HepG2 (cell line): Measurements from ENCODE around the gene RPS27A. TPM values are rescaled to one million over a fixed set of nuclear protein-coding genes. Genes with fewer than 3 reads are reported as not detected.

Source experiments
- ATAC-seq: fragments of 200-7000 bp; cut with Tn5 transposase; 3 replicates; pipeline ENCODE4 v1.9.1; 2020; ENCODE audit warnings: mild to moderate bottlenecking, moderate library complexity
- BruUV-seq: library from RNA; stranded (reverse); fragments of 400-500 nt; replicated peaks from 2 replicates; lab custom pipeline; 2021; lab: Mats Ljungman, UMichigan
- CTCF ChIA-PET: fragments of 300-600 bp; formaldehyde crosslinking; extraction: SDS; loops from one replicate; lab custom pipeline; 2021; ENCODE audit warnings: low total read pairs, inconsistent platforms, low intra/inter-chr PET ratio; lab: Yijun Ruan, JAX
- POLR2A ChIA-PET: fragments of 350-600 bp; sonication (Branson Sonifier 250); formaldehyde crosslinking; loops from one replicate; lab custom pipeline; 2020; ENCODE audit warnings: antibody characterized with exemption, inconsistent platforms; lab: Yijun Ruan, JAX
- DNase-seq: peaks from one replicate; pipeline ENCODE4 v3.0.0-alpha.2; 2015; ENCODE audit warnings: low spot score
- FAIRE-seq: peaks from 3 replicates; lab custom pipeline; 2011; peaks lifted over from hg19 to GRCh38; lab: Jason Lieb, UNC
- H2AFZ ChIP-seq: one replicate; pipeline ENCODE4 v1.6.1; 2011; ENCODE audit warnings: low read length, inconsistent platforms
- H3K27ac ChIP-seq: fragments of 300-600 bp; 3 replicates; pipeline ENCODE4 v1.8.0; 2011; ENCODE audit warnings: mixed run types, mild to moderate bottlenecking, mixed read lengths, low read length, inconsistent platforms; ENCODE audit not compliant: insufficient read depth; ENCODE audit errors: extremely low read length
- H3K27me3 ChIP-seq, 2 experiments: fragments of 200-600 bp in 1 of 2; 2 replicates in 1 of 2; 3 replicates in 1 of 2; pipeline versions ENCODE4 v1.6.0 to v1.8.0; 2011; ENCODE audit warnings: low read length in 2 of 2, mild to moderate bottlenecking in 2 of 2, moderate library complexity in 2 of 2, inconsistent platforms in 1 of 2; ENCODE audit not compliant: insufficient read depth in 2 of 2, control insufficient read depth in 1 of 2
- H3K36me3 ChIP-seq, 2 experiments: fragments of 200-600 bp in 1 of 2; replicated peaks in 1 of 2; 2 replicates in 1 of 2; 3 replicates in 1 of 2; pipeline versions ENCODE4 v1.5.1 to v1.8.0; 2011; ENCODE audit warnings: low read length in 2 of 2, inconsistent platforms in 1 of 2; ENCODE audit not compliant: insufficient read depth in 2 of 2, control insufficient read depth in 1 of 2
- H3K4me1 ChIP-seq: 2 replicates; pipeline ENCODE4 v1.5.1; 2012; ENCODE audit warnings: low read length, inconsistent platforms; ENCODE audit not compliant: insufficient read depth
- H3K4me2 ChIP-seq: 2 replicates; pipeline ENCODE4 v1.6.0; 2011; ENCODE audit warnings: low read depth, low read length, inconsistent platforms
- H3K4me3 ChIP-seq, 3 experiments: fragments of 200-600 bp in 1 of 3; sonication (generic), shearing (Covaris generic) in 1 of 3; replicated peaks in 1 of 3; 2 replicates each; pipeline ENCODE4 v1.5.1; 2011 to 2016; ENCODE audit warnings: low read length in 3 of 3, inconsistent platforms in 2 of 3, low read depth in 2 of 3, mild to moderate bottlenecking in 2 of 3, control low read depth in 1 of 3, mixed read lengths in 1 of 3; ENCODE audit not compliant: insufficient read depth in 1 of 3
- H3K79me2 ChIP-seq: one replicate; pipeline ENCODE4 v1.6.1; 2011; ENCODE audit warnings: low read length, inconsistent platforms; ENCODE audit not compliant: insufficient read depth
- H3K9ac ChIP-seq: 2 replicates; pipeline ENCODE4 v1.6.0; 2011; ENCODE audit warnings: mild to moderate bottlenecking, low read depth, low read length, inconsistent platforms; ENCODE audit not compliant: insufficient read depth
- H3K9me3 ChIP-seq: 2 replicates; pipeline ENCODE4 v1.5.1; 2012; ENCODE audit warnings: mild to moderate bottlenecking, low read length
- H4K20me1 ChIP-seq: 2 replicates; pipeline ENCODE4 v1.6.0; 2011; ENCODE audit warnings: inconsistent platforms, mild to moderate bottlenecking, low read length, moderate library complexity; ENCODE audit not compliant: insufficient read depth
- CC2D1A ChIP-seq: sonication (generic); formaldehyde crosslinking; IDR thresholded peaks from 2 replicates; pipeline ENCODE4 v1.8.1; 2023; ENCODE audit warnings: mild to moderate bottlenecking, missing genetic modification reagents
- ELF3 ChIP-seq: IDR thresholded peaks from 2 replicates; pipeline ENCODE4 v1.6.1; 2016; ENCODE audit warnings: missing genetic modification reagents, missing compliant biosample characterization
- MBD4 ChIP-seq: IDR thresholded peaks from 2 replicates; pipeline ENCODE4 v1.6.1; 2012; ENCODE audit warnings: low read length, inconsistent platforms, borderline replicate concordance
- MIXL1 ChIP-seq: IDR thresholded peaks from 2 replicates; pipeline ENCODE4 v1.6.1; 2016
- RNF219 ChIP-seq: sonication (generic); formaldehyde crosslinking; IDR thresholded peaks from 2 replicates; pipeline ENCODE4 v1.5.0; 2020; ENCODE audit warnings: mild to moderate bottlenecking, missing genetic modification reagents
- RORA ChIP-seq: sonication (generic); formaldehyde crosslinking; IDR thresholded peaks from 2 replicates; pipeline ENCODE4 v1.5.0; 2020; ENCODE audit warnings: mild to moderate bottlenecking, missing genetic modification reagents, moderate library complexity
- SIX1 ChIP-seq: sonication (generic); formaldehyde crosslinking; IDR thresholded peaks from 2 replicates; pipeline ENCODE4 v1.4.0; 2020; ENCODE audit warnings: missing genetic modification reagents, borderline replicate concordance
- SIX4 ChIP-seq: sonication (generic); formaldehyde crosslinking; IDR thresholded peaks from 2 replicates; pipeline ENCODE4 v1.4.0; 2020; ENCODE audit warnings: missing genetic modification reagents
- SMARCE1 ChIP-seq: fragments of 450-650 bp; IDR thresholded peaks from 2 replicates; pipeline ENCODE4 v1.6.1; 2017; ENCODE audit warnings: borderline replicate concordance
- SUZ12 ChIP-seq: fragments of 150-350 bp; IDR thresholded peaks from 2 replicates; pipeline ENCODE4 v1.6.1; 2014; ENCODE audit warnings: low read depth, low read length
- ZNF224 ChIP-seq: sonication (generic); formaldehyde crosslinking; IDR thresholded peaks from 2 replicates; pipeline ENCODE4 v1.5.0; 2020; ENCODE audit warnings: mild to moderate bottlenecking, missing genetic modification reagents
- ZNF292 ChIP-seq: sonication (generic); formaldehyde crosslinking; IDR thresholded peaks from 2 replicates; pipeline ENCODE4 v1.8.1; 2022; ENCODE audit warnings: mild to moderate bottlenecking, low read depth, missing genetic modification reagents, borderline replicate concordance
- ZNF576 ChIP-seq: sonication (generic); formaldehyde crosslinking; IDR thresholded peaks from 2 replicates; pipeline ENCODE4 v1.4.0; 2020; ENCODE audit warnings: mild to moderate bottlenecking, missing genetic modification reagents
- ZNF670 ChIP-seq: sonication (generic); formaldehyde crosslinking; IDR thresholded peaks from 2 replicates; pipeline ENCODE4 v1.8.0; 2022; ENCODE audit warnings: mild to moderate bottlenecking, missing genetic modification reagents, borderline replicate concordance
- ZSCAN22 ChIP-seq: sonication (generic); formaldehyde crosslinking; IDR thresholded peaks from 2 replicates; pipeline ENCODE4 v1.4.0; 2020; ENCODE audit warnings: mild to moderate bottlenecking, missing genetic modification reagents
- WGBS: methylation state at CpG from one replicate; pipeline ENCODE4 v1.1.6; 2017; ENCODE audit warnings: low lambda C conversion rate; 5-methylcytosine and 5-hydroxymethylcytosine counted together
- in situ Hi-C: cut with HindIII; loops from 2 replicates; pipeline ENCODE4 v1.10.0; 2017; ENCODE audit warnings: low pct_unique_long_range_greater_than_20kb; ENCODE audit not compliant: extremely low pct_ligation_motif_present
- intact Hi-C: fragments of 100-400 bp; cut with micrococcal nuclease; formaldehyde crosslinking; loops from one replicate; pipeline ENCODE4 v1.10.0; 2022; ENCODE audit not compliant: unreplicated experiment
- polyA plus RNA-seq, 8 experiments: library from polyadenylated mRNA; depleted of rRNA in 3 of 8; stranded (reverse) in 7 of 8; unstranded in 1 of 8; fragments of >200 nt; fragmentation: Illumina TruSeq in 4 of 8; extraction: Trizol in 4 of 8; gene quantifications; 2 replicates each; pipeline versions ENCODE4 v1.2.1 to v1.2.3, GENCODE V29; 2011 to 2016; ENCODE audit warnings: low read depth in 4 of 8, missing spikeins in 1 of 8, mixed read lengths in 1 of 8; ENCODE audit not compliant: insufficient read depth in 1 of 8
- total RNA-seq, 5 experiments: library from RNA; depleted of rRNA; stranded (reverse); fragments of >200 nt; fragmentation: Illumina TruSeq; extraction: Trizol; gene quantifications; 2 replicates each; pipeline ENCODE4 v1.2.3, GENCODE V29; 2016; ENCODE audit warnings: low read depth in 1 of 5
- TF ChIP-seq, protein P1 (sequence below): sonication (generic); formaldehyde crosslinking; IDR thresholded peaks from 2 replicates; pipeline ENCODE4 v1.4.0; 2020; ENCODE audit warnings: mild to moderate bottlenecking, missing genetic modification reagents

The RPS27A gene
- total and polyA plus RNA-seq, 2 of the 13 experiments (the other 11 are each of a cell fraction or from before 2014, with no cell fraction given): 2,779 to 3,269 TPM

DNA sequence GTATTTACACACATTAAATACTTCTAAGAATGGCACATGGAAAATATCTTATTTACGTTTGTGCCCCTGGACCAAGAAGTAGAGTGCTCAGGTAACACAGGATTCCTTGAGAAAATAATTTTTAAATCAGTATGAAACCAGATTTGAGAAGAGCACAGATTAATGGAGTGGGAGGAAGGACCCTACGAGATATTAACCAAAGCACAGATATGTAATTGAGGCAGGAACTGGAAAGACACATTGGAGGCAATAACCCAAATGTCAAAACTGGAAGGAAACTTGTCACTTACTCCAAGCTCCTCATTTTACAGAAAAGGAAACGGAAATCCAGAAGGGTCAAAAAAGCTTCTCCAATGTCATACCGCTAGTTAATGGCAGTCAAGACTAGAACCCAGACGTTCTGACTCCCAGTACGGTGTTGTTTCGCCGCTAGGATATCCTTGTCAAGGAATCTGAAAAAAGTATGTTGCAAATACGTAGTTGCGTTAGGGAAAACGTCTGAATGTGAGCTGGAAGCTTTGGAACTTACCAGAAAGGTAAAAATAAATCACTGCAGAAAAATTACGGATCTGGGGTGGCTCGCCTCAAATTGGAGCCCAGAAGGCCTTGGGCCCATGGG is 35.9 kb downstream of the RPS27A start:
- ChIA-PET POLR2A (interaction anchor here (1.0 to 1.7 kb wide), 3 partner anchors 13 to 218 kb away, joined by 4 to 11 read pairs (median 5); partner anchors contain the start of genes CLHC1, RPS27A and RTN4), CTCF (no interaction called here)
- DNase-seq: peak; percentile 23
- Histone ChIP-seq H3K79me2 (peaks cover 6% of the 10 kb centered on the region), H2AFZ (peak overlapping the region; percentile 73), H4K20me1 (no peaks in the 10 kb centered on the region), H3K27ac (peak overlapping the region; percentile 91), H3K27me3 (no peaks in the 10 kb centered on the region; a peak in 1 of 5 replicates), H3K36me3 (peaks cover 1 to 23% of the 10 kb centered on the region in 2 experiments; a peak in 3 of 5 replicates), H3K4me1 (peaks cover 16% of the 10 kb centered on the region), H3K4me2 (peak overlapping the region; percentile 87), H3K9ac (peak overlapping the region; percentile 95), H3K9me3 (no peaks in the 10 kb centered on the region), H3K4me3 (peak overlapping the region; percentile 73 to 81 (median 73))
- 4% methylated on average over 13 of the region's 13 CpGs for WGBS
- in situ Hi-C loops: loop anchor here (5.0 kb wide), 1 partner anchor 36 kb away; the partner anchor contains the start of genes CLHC1 and RPS27A
- FAIRE-seq: no peak
- TF ChIP-seq ZNF576 (CRISPR knock-in tag) (peak; percentile 55; the same call in 1 of the 2 replicates), ZSCAN22 (CRISPR knock-in tag) (0 out of 2 replicates have a peak, but pooled peaks have one; percentile 19), RORA (CRISPR knock-in tag) (0 out of 2 replicates have a peak, but pooled peaks have one; percentile 15), MBD4 (peak; percentile 63; the same call in 1 of the 2 replicates), ZNF224 (CRISPR knock-in tag) (0 out of 2 replicates have a peak, but pooled peaks have one; percentile 61), ELF3 (CRISPR knock-in tag) (peak; percentile 12; the same call in 1 of the 2 replicates), CC2D1A (CRISPR knock-in tag) (0 out of 2 replicates have a peak, but pooled peaks have one; percentile 14), SMARCE1 (no peak), SIX4 (0 out of 2 replicates have a peak, but pooled peaks have one; percentile 11), RNF219 (CRISPR knock-in tag) (peak; percentile 44), SUZ12 (no peak), ZNF292 (CRISPR knock-in tag) (no peak), ZNF670 (CRISPR knock-in tag) (no peak), SIX1 (CRISPR knock-in tag) (peak; percentile 21; the same call in 1 of the 2 replicates), MIXL1 (CRISPR knock-in tag) (0 out of 2 replicates have a peak, but pooled peaks have one; percentile 2)
- TF ChIP-seq, protein P1, sequence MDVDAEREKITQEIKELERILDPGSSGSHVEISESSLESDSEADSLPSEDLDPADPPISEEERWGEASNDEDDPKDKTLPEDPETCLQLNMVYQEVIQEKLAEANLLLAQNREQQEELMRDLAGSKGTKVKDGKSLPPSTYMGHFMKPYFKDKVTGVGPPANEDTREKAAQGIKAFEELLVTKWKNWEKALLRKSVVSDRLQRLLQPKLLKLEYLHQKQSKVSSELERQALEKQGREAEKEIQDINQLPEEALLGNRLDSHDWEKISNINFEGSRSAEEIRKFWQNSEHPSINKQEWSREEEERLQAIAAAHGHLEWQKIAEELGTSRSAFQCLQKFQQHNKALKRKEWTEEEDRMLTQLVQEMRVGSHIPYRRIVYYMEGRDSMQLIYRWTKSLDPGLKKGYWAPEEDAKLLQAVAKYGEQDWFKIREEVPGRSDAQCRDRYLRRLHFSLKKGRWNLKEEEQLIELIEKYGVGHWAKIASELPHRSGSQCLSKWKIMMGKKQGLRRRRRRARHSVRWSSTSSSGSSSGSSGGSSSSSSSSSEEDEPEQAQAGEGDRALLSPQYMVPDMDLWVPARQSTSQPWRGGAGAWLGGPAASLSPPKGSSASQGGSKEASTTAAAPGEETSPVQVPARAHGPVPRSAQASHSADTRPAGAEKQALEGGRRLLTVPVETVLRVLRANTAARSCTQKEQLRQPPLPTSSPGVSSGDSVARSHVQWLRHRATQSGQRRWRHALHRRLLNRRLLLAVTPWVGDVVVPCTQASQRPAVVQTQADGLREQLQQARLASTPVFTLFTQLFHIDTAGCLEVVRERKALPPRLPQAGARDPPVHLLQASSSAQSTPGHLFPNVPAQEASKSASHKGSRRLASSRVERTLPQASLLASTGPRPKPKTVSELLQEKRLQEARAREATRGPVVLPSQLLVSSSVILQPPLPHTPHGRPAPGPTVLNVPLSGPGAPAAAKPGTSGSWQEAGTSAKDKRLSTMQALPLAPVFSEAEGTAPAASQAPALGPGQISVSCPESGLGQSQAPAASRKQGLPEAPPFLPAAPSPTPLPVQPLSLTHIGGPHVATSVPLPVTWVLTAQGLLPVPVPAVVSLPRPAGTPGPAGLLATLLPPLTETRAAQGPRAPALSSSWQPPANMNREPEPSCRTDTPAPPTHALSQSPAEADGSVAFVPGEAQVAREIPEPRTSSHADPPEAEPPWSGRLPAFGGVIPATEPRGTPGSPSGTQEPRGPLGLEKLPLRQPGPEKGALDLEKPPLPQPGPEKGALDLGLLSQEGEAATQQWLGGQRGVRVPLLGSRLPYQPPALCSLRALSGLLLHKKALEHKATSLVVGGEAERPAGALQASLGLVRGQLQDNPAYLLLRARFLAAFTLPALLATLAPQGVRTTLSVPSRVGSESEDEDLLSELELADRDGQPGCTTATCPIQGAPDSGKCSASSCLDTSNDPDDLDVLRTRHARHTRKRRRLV (CRISPR knock-in tag): peak; percentile 8
- intact Hi-C loops: loop anchor here (2.0 kb wide), 1 partner anchor 36 kb away; the partner anchor contains the start of genes CLHC1 and RPS27A
- peak; percentile 13 for ATAC-seq
- TSS peak; percentile 95 for BruUV-seq
